ENCODE data around the gene LPP. TPM values are rescaled to one million over a fixed set of nuclear protein-coding genes. Genes with fewer than 3 reads are reported as not detected.

The LPP gene
- polyA plus RNA-seq, 3 donors from 2014 or later, result 6.5 to 33.5 (median 11.3) TPM

GRCh38 chr3:188659449-188660090 is 505.6 kb downstream of the LPP start:
- no peak overlapping the region for H3K4me3 Mint-ChIP-seq
- peaks cover 25 to 42% of the 10 kb centered on the region in 2 donors for H3K4me1 Mint-ChIP-seq
- no peaks in the 10 kb centered on the region for H3K36me3 Mint-ChIP-seq
- H3K9me3 Mint-ChIP-seq, result no peaks in the 10 kb centered on the region
- peak overlapping the region in 1 of 6 donors; percentile 41 for H3K27ac Mint-ChIP-seq
- no peak for DNase-seq
- peaks cover 0 to 1% (median 0%) of the 10 kb centered on the region in 3 donors for H3K27me3 Mint-ChIP-seq (ENCODE audit: low read depth in 3 of 3)

- H3K27ac Mint-ChIP-seq, result no peak overlapping the region
- no peak for DNase-seq
- no peaks in the 10 kb centered on the region for H3K9me3 Mint-ChIP-seq
- peaks cover 22 to 39% of the 10 kb centered on the region in 2 donors for H3K4me1 Mint-ChIP-seq
- no peaks in the 10 kb centered on the region for H3K36me3 Mint-ChIP-seq
- H3K4me3 Mint-ChIP-seq, result no peak overlapping the region
- peaks cover 0 to 1% (median 0%) of the 10 kb centered on the region in 3 donors for H3K27me3 Mint-ChIP-seq (ENCODE audit: low read depth in 3 of 3)
Observed at GRCh38 chr3:188660415-188660814, 506.5 kb downstream of the LPP start.

- Mint-ChIP-seq H3K4me1 (peaks cover 21 to 36% of the 10 kb centered on the region in 2 donors), H3K27ac (peak overlapping the region in 1 of 6 donors; percentile 11), H3K27me3 (ENCODE audit: low read depth in 3 of 3) (peaks cover 0 to 1% (median 0%) of the 10 kb centered on the region in 3 donors), H3K36me3 (no peaks in the 10 kb centered on the region), H3K4me3 (no peak overlapping the region), H3K9me3 (no peaks in the 10 kb centered on the region)
- no peak for DNase-seq
Observed at GRCh38 chr3:188661806-188662205, 507.8 kb downstream of the LPP start.

GRCh38 chr3:188662214-188662613 is 508.3 kb downstream of the LPP start:
- Mint-ChIP-seq H3K36me3 (no peaks in the 10 kb centered on the region), H3K4me1 (peaks cover 21 to 36% of the 10 kb centered on the region in 2 donors), H3K27me3 (ENCODE audit: low read depth in 3 of 3) (peaks cover 0 to 1% (median 0%) of the 10 kb centered on the region in 3 donors), H3K9me3 (no peaks in the 10 kb centered on the region), H3K4me3 (no peak overlapping the region), H3K27ac (peak overlapping the region in 2 of 6 donors; percentile 11 to 15)
- DNase-seq, result no peak

GRCh38 chr3:188662795-188663194 is 508.8 kb downstream of the LPP start:
- Mint-ChIP-seq H3K27me3 (ENCODE audit: low read depth in 3 of 3) (peaks cover 0 to 1% (median 0%) of the 10 kb centered on the region in 3 donors), H3K4me1 (peaks cover 21 to 42% of the 10 kb centered on the region in 2 donors), H3K4me3 (no peak overlapping the region), H3K36me3 (peaks cover 0 to 5% (median 0%) of the 10 kb centered on the region in 3 donors), H3K27ac (peak overlapping the region in 1 of 6 donors; percentile 10), H3K9me3 (no peaks in the 10 kb centered on the region)
- DNase-seq, result no peak

GRCh38 chr3:188663839-188664238 is 509.9 kb downstream of the LPP start:
- H3K27ac Mint-ChIP-seq, result no peak overlapping the region
- peaks cover 1 to 6% (median 5%) of the 10 kb centered on the region in 3 donors for H3K36me3 Mint-ChIP-seq
- peaks cover 18 to 46% of the 10 kb centered on the region in 2 donors for H3K4me1 Mint-ChIP-seq
- DNase-seq, result no peak
- peaks cover 0 to 1% (median 0%) of the 10 kb centered on the region in 3 donors for H3K27me3 Mint-ChIP-seq (ENCODE audit: low read depth in 3 of 3)
- H3K9me3 Mint-ChIP-seq, result no peaks in the 10 kb centered on the region
- no peak overlapping the region for H3K4me3 Mint-ChIP-seq

- Mint-ChIP-seq H3K4me1 (peaks cover 18 to 47% of the 10 kb centered on the region in 2 donors), H3K27ac (no peak overlapping the region), H3K4me3 (no peak overlapping the region), H3K9me3 (no peaks in the 10 kb centered on the region), H3K27me3 (ENCODE audit: low read depth in 3 of 3) (peaks cover 0 to 1% (median 0%) of the 10 kb centered on the region in 3 donors), H3K36me3 (peaks cover 4 to 9% (median 8%) of the 10 kb centered on the region in 3 donors)
- DNase-seq, result no peak
Observed at GRCh38 chr3:188664795-188665194, 510.8 kb downstream of the LPP start.

GRCh38 chr3:188667926-188668325 is 514.0 kb downstream of the LPP start:
- no peak for DNase-seq
- Mint-ChIP-seq H3K4me3 (no peak overlapping the region), H3K27me3 (ENCODE audit: low read depth in 3 of 3) (no peaks in the 10 kb centered on the region), H3K27ac (peak overlapping the region in 1 of 6 donors; percentile 7), H3K36me3 (peaks cover 8 to 12% (median 9%) of the 10 kb centered on the region in 3 donors), H3K9me3 (no peaks in the 10 kb centered on the region), H3K4me1 (peaks cover 23 to 65% of the 10 kb centered on the region in 2 donors)

GRCh38 chr3:188670446-188670845 is 516.5 kb downstream of the LPP start:
- peaks cover 8 to 16% (median 9%) of the 10 kb centered on the region in 3 donors for H3K36me3 Mint-ChIP-seq
- H3K4me3 Mint-ChIP-seq, result no peak overlapping the region
- no peak for DNase-seq
- no peaks in the 10 kb centered on the region for H3K9me3 Mint-ChIP-seq
- no peak overlapping the region for H3K27ac Mint-ChIP-seq
- peaks cover 7 to 43% of the 10 kb centered on the region in 2 donors for H3K4me1 Mint-ChIP-seq
- H3K27me3 Mint-ChIP-seq (ENCODE audit: low read depth in 3 of 3), result no peaks in the 10 kb centered on the region

GRCh38 chr3:188671971-188672370 is 518.0 kb downstream of the LPP start:
- DNase-seq, result no peak
- Mint-ChIP-seq H3K27me3 (ENCODE audit: low read depth in 3 of 3) (no peaks in the 10 kb centered on the region), H3K4me1 (peaks cover 7 to 43% of the 10 kb centered on the region in 2 donors), H3K27ac (peak overlapping the region in 1 of 6 donors; percentile 31), H3K36me3 (peaks cover 8 to 16% (median 9%) of the 10 kb centered on the region in 3 donors), H3K9me3 (no peaks in the 10 kb centered on the region), H3K4me3 (peak overlapping the region in 4 of 5 donors; percentile 5 to 15 (median 9))

- Mint-ChIP-seq H3K36me3 (peaks cover 8 to 11% (median 9%) of the 10 kb centered on the region in 3 donors), H3K4me1 (peaks cover 7 to 36% of the 10 kb centered on the region in 2 donors), H3K9me3 (no peaks in the 10 kb centered on the region), H3K27ac (no peak overlapping the region), H3K4me3 (no peak overlapping the region), H3K27me3 (ENCODE audit: low read depth in 3 of 3) (no peaks in the 10 kb centered on the region)
- DNase-seq, result no peak
Observed at GRCh38 chr3:188672840-188673239, 518.9 kb downstream of the LPP start.

- Mint-ChIP-seq H3K9me3 (no peaks in the 10 kb centered on the region), H3K27me3 (ENCODE audit: low read depth in 3 of 3) (no peaks in the 10 kb centered on the region), H3K4me1 (peaks cover 7 to 27% of the 10 kb centered on the region in 2 donors), H3K36me3 (peaks cover 4 to 11% (median 9%) of the 10 kb centered on the region in 3 donors), H3K27ac (no peak overlapping the region), H3K4me3 (no peak overlapping the region)
- no peak for DNase-seq
Observed at GRCh38 chr3:188673646-188674186, 519.8 kb downstream of the LPP start.

- peaks cover 0 to 7% (median 5%) of the 10 kb centered on the region in 3 donors for H3K36me3 Mint-ChIP-seq
- H3K4me3 Mint-ChIP-seq, result no peak overlapping the region
- no peak for DNase-seq
- H3K4me1 Mint-ChIP-seq, result peaks cover 7 to 23% of the 10 kb centered on the region in 2 donors
- no peak overlapping the region for H3K27ac Mint-ChIP-seq
- no peaks in the 10 kb centered on the region for H3K9me3 Mint-ChIP-seq
- peaks cover 0 to 2% (median 0%) of the 10 kb centered on the region in 3 donors for H3K27me3 Mint-ChIP-seq (ENCODE audit: low read depth in 3 of 3)
Observed at GRCh38 chr3:188674595-188674994, 520.6 kb downstream of the LPP start.

- Mint-ChIP-seq H3K9me3 (no peaks in the 10 kb centered on the region), H3K27ac (no peak overlapping the region), H3K4me1 (peaks cover 2 to 7% of the 10 kb centered on the region in 2 donors), H3K27me3 (ENCODE audit: low read depth in 3 of 3) (peaks cover 0 to 2% (median 1%) of the 10 kb centered on the region in 3 donors), H3K36me3 (peaks cover 0 to 4% (median 0%) of the 10 kb centered on the region in 3 donors), H3K4me3 (no peak overlapping the region)
- no peak for DNase-seq
Observed at GRCh38 chr3:188677344-188677743, 523.4 kb downstream of the LPP start.
